GM21723 (cell line): Measurements from ENCODE around the gene SNX30.

Experiments
- ATAC-seq: cut with Tn5 transposase; IDR thresholded peaks from one replicate; pipeline ENCODE4 v1.9.1; 2021; ENCODE audit warnings: mild to moderate bottlenecking, moderate library complexity; ENCODE audit not compliant: unreplicated experiment

The SNX30 gene

DNA sequence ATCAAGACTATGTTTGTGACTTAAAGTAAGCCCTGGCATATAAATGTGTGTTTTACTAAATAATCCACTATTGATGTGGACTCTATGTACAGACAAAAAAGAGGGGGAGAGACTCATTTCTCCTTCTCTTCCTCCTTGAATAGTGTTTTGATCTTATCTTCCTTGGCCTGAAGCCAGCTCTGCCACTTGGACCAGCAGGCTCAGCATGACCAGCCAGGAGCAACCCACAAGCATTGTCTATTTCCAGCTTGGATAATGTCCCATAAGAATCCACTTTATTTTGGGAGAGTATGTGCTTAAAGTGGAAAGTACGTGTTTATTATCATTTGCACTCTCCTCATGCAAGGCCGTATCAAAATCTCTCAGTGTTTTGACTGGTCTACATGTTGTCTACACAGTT is 164.0 kb downstream of the SNX30 start:
- no peak for ATAC-seq

- ATAC-seq, result no peak
Measured at GRCh38 chr9:112917047-112917986, 166.8 kb downstream of the SNX30 start.

GRCh38 chr9:112917987-112918362 is 167.4 kb downstream of the SNX30 start:
- no peak for ATAC-seq

- ATAC-seq, result no peak
Measured at GRCh38 chr9:112921549-112921948, 171.0 kb downstream of the SNX30 start.
